Effector CD8-positive, alpha-beta T cell (primary cell): ENCODE data around the gene ZSWIM7.

Source experiments
- DNase-seq: peaks from one replicate; lab custom pipeline; 2025; lab: John Stamatoyannopoulos, UW

The ZSWIM7 gene

DNA sequence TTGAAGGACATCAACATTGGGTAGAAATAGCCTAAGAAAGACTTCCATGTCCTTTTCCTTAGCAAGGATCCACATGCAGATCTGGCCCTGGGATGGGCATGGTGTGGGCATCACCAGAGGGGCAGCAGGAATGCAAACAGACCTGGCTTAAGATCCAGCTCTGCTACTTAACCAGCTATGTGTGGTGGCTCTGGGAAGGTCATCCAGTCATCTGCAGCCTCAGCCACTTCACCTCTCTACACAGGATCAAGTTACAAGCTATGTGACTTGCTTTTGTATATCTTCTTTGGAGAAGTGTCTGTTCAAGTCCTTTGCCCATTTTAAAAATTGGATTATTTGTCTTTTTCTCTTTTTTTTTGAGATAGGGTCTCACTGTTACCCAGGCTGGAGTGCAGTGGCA, 68.1 kb downstream of the ZSWIM7 start:
- DNase-seq, result no peak

DNA sequence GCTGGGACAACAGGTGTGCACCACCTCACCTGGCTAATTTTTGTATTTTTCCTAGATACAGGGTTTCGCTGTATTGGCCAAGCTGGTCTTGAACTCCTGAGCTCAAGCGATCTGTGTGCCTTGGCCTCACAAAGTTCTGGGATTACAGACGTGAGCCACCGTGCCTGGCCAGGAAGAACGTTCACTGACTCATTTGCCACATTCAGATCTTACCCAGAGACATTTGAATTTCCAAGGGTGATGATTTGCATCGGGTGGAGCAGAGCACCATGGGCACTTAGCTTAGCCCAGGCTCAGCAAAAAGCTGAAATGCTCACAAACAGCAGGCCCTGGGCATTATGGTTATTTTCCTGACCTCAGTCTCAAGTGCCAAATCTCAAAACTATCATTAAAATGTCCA, 69.1 kb downstream of the ZSWIM7 start:
- no peak for DNase-seq

DNA sequence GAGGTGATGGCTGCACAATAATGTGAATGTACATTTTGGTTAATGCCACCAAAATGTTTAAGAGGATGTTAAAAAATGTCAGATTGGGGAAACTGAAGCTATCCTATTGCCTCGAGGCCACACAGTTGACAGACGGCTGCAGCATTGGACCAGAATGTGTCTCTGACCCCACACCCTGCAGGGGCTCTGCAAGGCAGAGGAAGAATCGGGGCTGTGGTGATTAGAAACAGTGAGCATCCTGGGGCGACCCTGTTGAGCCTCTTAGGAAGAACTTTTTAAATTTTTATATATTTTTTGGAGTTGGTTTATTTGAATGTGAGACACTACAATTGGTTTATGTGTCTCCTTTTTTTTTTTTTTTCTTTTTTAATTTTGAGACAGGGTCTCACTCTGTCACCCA, 69.6 kb downstream of the ZSWIM7 start:
- no peak for DNase-seq

DNA sequence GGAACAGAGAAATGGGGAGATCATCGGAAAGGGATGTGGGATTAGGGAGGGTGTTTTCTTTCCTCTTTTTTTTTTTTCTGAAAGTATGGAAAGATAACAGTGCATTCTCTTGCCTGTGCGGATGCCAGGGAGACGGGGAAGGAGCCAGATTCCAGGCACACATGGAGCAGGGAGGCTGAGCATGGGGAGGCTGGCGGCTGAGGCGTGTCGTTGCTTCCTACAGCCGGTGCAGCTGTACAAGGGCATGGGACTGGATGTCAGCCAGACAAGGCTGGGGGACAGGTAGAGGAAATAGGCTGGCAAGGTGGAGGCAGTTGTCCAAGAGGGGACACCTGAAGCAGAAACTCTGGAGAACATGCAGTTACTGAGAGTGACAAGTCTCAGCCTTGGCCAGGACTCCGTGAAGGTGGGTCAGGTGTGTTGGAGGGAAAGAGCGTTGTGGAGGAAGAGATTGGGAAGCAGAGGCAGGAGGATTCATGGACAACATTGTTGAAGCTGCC, 71.2 kb downstream of the ZSWIM7 start:
- no peak for DNase-seq
